GM21825 (cell line): ENCODE results near the gene RMC1.
"Not testable (repeated sequence)": the region's sequence is repeated elsewhere in the genome, so short reads cannot be mapped to it uniquely, and the experiment has no call there.

Experiments used
- ATAC-seq: cut with Tn5 transposase; IDR thresholded peaks from one replicate; pipeline ENCODE4 v1.9.1; 2021; ENCODE audit warnings: mild to moderate bottlenecking, moderate library complexity; ENCODE audit not compliant: unreplicated experiment

Gene RMC1

DNA sequence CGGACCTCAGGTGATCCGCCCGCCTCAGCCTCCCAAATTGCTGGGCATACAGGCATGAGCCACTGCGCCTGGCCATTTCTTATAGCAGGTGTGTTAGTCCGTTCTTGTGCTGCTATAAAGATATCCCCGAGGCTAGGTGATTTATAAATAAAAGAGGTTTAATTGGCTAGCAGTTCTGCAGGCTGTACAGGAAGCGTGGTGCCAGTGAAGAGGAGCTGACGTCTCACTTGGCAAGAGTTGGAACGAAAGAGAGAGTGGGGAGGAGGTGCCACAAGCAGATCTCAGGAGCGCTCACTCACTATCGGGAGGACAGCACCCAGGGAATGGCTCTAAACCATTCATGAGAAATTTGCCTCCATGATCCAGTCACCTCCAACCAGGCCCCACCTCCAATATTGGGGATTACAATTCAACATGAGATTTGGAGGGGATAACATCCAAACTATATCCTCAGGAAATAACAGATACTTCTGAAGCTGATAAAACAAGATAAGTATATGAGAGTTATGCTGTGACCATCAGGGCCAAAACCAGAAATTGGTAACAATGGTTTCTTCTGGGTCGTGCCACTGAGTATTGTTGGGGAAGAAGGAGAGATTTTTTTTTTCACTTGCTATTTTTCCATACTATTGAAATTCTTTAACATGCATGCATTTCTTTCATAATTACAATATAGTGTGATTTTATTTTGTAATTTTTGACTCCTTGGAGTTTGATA is 7.4 kb upstream of the RMC1 start:
- no peak for ATAC-seq

DNA sequence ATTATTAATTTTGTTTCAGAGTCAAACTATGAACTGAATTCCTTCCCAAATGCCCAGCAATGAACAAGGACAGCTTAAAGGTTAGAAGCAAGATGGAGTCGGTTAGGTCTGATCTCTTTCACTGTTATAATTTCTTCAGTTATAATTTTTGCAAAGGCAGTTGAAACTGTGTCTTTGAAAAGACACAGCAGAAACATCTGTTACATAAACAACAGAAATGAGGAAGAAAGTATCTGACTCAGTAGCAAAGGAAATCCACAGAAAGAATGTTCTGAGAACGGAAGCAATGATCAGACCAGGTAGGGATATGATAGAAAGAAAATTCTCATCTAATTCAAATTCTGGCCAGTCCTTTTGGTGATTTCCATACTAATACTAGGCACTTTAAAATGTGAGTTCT is 5.2 kb upstream of the RMC1 start:
- no peak for ATAC-seq

DNA sequence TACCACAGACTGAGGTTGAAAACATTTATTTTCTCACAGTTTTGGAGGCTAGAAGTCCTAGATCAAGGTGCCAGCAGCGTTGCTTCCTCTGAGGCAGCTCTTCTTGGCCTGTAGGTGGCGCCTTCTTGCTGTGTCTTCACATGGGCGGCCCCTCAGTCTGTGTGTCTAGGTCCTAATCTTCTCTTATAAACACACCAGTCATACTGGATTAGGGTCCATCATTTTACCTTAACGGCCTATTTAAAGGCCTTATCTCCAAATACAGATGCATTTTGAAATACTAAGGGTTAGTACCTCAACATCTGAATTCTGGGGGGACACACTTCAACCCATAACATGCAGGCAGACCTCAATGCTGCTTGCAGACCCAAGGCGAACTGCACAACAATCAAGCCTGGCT is 4.4 kb upstream of the RMC1 start:
- ATAC-seq = no peak

DNA sequence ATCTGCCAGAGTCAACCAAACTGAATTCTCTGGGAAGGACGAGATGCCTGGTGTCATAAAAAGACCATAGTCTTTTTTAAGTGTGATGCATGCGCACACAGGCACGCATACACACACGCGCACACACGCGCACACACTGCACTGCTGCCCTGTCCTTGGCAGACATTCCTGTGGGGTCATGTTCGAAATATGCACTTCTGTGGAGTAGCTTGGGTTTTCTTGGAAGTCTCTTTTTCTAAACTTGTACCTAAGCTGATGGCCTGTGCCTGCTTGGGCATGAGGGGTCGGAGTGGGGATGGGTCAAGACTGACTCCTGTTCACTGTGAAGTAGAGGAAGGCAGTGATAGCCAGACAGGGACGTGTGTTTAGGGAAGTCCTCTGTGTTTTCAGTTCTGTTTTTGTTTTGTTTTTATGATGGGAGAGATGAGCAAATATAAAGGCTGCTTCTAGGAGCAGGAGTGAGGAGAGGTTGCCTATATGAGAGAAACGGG is 4.0 kb upstream of the RMC1 start:
- no peak for ATAC-seq

DNA sequence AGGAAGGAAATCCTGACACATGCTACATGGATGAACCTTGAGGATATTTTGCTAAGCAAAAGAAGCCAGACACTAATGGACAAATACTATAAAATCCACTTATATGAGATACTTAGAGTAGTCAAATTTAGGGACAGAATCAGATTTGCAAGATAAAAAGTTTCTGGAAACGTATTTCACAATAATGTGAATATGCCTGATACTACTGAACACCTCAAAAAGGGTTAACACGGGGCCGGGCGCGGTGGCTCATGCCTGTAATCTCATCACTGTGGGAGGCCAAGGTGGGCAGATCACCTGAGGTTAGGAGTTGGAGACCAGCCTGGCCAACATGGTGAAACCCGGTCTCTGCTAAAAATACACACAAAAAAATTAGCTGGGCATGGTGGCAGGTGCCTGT is 1.7 kb upstream of the RMC1 start:
- ATAC-seq = no peak

DNA sequence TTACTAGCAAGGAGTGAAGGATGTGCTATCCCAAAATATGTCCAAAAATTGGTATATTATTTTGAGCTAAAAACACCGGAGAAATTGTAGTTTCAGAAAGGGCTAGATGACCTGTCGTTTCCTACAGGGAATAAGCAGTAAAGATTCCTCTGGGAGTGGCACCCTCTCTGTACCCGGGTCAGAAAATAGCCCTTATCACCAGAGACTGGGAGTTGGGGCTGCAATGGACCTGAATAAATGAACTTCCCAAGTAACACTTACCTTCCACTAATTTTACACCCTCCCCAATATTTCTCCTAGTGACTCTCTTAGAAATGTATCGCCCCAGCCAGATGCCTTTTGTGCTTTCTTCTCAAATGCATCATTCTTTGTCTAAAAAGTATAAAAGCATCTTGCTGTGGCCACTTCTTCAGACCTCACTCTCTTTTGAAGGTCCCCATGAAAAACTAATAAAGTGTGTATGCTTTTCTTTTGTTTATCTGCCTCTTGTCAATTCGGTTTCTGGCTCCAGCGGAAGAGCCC is 734 bp upstream of the RMC1 start:
- no peak for ATAC-seq

DNA sequence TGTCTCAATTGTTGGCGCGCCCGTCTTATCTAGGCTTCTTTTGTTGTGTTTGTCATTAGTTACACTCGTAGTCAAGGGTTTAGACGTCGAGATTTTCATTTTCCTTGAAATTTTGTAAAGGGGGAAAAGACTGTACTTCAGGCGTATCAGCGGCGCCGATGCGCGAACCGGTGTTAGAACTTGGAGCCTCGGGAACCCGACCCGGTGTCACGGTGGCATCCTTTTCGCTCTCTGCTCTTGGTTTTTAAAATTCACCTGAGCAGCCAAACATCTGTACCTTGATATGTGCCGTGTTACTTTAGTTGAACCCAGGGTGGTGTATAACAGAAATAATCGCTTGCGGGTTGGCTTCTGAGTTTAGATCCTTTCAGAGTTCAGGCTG is 643 bp downstream of the RMC1 start:
- ATAC-seq = no peak

DNA sequence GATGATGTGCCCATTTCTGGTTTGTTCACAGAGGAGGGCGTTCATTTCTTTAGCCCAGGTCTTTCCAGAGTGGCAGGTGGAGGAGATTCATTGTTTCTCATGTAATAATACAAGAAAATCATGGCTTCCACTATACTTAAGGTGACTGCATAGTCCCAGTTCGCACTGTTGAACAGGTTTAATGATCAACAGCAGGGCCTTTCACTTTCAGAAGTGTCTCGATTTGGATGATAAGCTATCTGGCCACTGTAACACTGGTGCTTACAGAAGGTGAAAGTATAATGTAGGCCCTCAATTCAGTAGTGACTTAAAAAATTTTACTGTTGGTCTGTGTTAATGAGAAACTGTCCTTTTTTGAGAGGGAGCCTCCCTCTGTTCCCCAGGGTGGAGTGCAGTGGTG is 1.4 kb downstream of the RMC1 start:
- peak; percentile 52 for ATAC-seq

DNA sequence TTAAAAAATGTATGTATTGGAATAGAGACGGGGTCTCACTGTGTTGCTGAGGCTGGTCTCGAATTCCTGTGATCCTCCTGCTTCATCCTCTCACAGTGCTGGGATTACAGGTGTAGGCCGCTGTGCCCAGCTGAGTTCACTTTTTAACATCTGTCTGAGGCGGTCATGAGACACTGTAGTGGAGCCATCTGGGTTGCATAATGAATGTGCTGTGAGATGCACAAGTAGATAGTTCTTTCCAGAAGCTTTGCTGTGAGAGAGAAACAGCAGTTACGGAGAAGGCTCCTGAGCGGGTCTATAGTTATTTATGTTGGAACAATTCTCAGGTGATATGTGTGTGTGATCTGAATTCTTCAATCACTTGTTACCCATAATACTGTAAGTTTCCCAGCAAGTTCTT is 3.1 kb downstream of the RMC1 start:
- no peak for ATAC-seq

DNA sequence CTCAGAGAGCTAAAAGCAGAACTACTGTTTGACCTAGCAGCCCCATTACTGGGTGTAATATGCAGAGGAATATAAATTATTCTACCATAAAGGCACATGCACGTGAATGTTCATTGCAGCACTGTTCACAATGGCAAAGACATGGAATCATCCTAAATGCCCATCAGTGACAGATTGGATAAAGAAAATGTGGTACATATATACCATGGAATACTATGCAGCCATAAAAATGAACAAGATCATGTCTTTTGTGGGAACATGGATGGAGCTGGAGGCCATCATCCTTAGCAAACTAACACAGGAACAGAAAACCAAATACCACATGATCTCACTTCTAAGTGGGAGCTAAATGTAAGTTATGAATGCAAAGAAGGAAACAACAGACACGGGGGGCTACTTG is 7.6 kb downstream of the RMC1 start:
- ATAC-seq = not testable (repeated sequence)

DNA sequence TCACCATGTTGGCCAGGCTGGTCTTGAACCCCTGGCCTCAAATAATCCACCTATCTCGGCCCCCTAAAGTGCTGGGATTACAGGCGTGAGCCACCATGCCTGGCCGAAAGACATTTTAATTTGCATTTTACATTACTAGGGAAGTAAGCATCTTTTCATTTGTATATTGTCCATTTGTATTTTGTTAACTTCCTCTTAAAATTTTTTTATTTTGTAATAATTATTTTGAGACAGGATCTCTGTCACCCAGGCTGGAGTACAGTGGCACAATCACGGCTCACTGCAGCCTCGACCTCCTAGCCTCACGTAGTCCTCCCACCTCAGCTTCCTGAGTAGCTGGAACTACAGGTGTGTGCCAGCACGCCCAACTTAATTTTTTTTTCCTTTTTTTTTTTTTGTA is 8.9 kb downstream of the RMC1 start:
- ATAC-seq = not testable (repeated sequence)

DNA sequence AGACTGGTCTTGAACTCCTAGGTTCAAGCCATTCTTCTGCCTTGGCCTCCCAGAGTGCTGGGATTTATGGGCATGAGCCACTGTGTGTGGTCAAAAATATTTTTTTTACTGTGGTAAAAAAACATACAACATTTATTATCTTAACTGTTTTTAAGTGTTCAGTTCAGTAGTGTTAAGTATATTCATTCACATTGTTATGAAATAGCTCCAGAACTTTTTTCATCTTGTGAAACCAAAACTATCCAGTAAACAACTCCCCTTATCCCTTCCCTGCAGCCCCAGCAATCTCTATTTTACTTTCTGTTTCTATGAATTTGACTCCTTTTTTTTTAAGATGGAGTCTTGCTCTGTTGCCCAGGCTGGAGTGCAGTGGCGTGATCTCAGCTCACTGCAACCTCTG is 9.3 kb downstream of the RMC1 start:
- ATAC-seq = no peak

DNA sequence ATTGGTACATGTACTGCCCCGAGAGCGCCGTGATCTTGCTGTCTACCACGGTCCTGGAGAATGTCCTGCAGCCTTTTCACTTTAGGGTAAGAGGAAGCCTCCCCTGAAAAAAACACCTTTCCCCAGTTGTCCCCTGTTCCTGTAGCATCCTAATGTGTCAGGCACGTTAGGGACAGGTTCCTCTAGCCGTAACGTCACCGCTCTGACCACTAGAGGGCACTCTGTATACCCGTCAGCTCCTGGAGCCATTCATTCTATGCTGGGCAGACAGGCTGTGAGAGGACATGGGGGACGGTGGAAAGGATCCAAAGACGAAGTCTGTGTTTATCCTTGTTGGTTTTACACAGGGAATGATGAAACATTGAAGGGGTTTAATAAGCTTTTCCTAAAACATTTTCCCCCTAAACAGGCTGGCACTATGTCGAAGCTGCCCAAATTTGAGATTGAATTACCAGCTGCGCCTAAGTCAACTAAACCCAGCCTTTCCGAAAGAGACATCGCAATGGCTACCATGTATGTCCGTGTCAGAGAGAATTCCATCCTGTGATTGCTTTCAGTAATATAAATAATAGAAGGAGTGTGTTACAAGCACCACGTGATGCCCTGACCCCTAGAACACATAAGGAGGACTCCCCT is 12.7 kb downstream of the RMC1 start:
- ATAC-seq = peak; percentile 87

DNA sequence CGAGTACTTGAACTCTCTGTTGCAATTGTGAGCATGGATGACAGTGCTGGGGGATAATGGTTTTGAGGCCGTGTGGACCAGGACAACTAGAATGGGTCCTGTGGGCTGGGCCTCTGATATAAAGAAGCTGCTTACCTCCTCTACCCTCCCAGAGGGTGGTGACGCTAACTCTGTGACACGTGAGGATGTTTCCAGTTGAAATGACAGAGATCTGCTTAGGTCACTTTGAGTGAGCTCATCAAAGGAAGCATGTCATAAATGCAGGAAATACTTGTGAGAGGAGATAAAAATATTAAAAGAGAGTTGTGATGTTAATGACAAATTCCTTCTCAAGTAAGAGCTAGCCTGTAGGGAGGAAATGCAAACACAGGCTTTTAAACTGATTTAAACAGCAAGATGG is 16.4 kb downstream of the RMC1 start:
- no peak for ATAC-seq

DNA sequence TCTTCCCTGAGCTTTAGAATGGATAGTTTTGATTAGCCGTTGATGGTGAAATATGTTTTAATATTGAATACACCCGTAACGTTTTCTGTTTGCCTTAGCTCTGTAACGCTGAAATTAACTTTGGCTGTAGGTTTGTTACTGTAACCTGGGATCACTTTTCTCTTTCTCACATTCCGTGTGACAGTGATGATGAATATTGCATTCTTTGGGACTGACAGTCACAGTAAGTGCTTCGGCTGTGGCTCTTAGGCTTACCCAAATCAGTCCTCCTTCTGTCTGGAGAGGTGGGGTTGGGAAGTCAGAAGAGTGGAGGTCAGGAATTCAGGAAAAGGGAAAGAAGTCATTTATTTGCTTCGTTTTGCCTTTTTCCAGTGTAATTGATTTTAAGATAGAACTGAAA is 18.0 kb downstream of the RMC1 start:
- no peak for ATAC-seq

DNA sequence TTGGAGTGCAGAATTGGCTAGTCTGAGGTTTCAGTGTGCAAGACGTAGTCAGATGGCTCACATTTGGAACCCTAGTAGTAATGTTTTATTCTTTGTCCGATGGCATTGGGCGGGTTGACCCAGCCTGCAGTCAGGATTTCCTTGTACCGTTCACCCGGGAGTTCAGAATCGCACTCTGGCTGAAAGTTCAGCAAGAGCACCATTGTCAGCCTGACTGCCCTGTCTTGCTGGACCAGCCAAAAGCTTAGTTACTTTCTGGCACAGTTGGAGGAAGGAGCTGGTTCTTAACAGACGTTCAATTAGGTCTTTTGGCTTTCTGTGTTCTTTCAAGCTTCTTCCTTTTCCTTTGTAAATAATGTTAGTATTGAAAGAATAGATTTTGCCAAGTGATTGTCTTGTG is 18.6 kb downstream of the RMC1 start:
- no peak for ATAC-seq

DNA sequence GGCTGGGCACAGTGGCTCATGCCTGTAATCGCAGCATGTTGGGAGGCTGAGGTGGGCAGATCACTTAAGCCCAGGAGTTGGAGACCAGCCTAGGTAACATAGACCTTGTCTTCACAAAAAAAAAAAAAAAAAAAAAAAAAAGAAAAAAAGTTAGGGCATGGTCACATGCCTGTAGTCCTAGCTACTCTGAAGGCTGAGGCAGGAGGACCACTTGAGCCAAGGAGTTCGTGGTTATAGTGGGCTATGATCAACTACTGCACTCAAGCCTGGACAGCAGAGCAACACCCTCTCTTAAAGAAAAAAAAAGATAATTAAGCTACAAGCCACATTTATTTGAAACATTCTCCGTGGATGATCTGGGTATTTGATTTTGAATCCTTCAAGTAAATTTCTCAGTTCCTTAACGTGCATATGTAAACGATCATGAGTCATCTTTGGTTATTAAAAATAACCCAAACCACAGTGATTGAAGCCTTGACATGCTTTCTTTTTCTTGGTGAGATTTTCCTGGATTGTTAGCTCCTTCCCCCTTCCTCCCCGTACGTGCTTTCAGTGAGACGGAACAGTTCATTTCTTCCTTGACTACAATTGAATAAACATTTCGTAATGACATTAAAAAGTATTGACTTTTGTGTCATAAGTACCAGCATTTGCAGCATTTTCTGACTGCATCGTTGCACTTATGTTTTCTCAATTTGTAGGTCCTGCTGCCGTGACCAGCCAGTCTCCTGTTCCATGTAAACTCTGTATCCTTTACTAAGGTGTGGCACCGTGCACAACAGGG is 20.3 kb downstream of the RMC1 start:
- no peak for ATAC-seq

DNA sequence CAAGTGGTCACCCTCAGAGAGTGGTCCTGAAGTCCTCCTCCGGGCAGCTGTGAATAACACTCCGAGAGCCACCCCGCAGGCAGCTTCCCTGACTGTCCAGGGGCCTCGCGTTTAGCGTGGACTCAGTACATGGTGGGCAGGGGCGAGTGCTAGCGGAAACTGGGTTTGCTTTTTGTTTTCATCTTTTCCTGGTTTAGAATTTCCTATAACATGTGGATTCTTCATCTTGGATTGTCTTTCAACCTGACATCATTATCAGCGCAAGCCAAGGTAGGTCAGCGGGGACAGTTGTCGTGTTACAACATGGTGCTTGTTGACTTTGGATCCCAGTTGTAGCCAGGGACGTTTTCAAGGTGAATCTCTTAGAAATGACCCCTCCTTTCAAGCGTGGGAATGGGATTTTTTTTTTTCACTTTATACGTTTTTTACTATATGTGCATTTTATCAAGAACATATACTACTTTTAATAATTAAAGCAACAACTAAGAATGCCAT is 20.9 kb downstream of the RMC1 start:
- ATAC-seq = no peak

DNA sequence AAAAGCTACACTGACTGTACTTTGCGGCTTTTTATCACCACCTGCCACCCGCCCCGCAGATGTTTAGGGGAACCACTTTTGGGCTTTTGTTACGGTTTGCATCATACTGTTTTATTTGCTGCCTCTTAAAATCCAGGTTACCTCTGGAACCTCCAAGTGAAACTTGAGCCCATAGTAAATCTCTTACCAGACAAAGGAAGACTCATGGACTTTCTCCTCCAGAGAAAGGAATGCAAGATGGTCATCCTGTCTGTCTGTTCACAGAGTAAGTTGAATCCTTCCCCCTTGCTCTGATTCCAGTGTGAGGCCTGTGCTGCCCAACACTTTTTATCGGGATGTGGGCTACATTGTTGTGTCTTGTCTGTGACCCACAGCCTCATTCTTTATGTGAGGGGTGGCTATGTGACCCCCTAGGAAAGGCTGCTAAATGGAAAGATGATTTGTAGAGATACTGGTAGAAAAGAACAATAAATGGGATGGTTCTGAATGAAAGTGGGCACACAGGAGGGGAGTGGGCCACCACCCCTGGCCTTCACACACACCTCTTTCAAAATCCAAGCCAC is 23.3 kb downstream of the RMC1 start:
- no peak for ATAC-seq

DNA sequence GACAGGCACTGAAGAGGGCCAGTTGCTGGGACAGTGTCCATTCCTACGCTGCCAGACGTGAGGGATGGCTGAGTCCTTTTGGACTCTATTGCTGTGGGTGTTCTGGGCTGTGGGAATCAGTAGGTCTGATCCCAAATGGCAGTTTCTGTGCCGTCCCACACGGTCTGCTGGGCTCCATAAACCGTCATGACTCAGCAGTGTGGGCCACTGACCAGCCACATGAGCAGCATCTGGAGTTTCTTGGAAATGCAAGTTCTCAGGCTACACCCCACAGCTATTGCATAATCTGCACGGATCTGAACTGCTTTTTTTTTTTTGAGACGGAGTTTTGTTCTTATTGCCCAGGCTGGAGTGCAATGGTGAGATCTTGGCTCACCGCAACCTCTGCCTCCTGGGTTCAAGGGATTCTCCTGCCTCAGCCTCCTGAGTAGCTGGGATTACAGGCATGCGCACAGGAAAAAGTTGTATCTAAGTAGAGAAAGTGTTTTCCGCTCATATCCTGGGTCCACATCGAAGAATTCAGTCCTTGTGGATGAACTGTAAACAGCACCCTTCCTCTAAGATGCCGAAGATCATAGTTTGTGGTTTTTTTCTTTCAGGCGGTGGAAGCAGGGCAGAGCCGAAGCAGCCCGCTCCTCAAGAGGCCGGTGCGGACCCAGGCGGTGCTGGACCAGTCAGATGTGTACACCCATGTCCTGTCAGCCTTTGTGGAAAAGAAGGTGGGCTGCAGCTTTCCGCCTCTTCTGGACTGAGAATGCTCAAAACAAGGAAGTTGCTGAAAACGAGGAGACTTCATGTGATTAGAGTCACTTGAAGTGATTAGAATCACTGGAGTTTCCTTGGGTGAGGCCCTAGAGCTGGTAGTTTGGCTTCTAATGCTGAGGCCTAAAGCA is 25.5 kb downstream of the RMC1 start:
- ATAC-seq = no peak
